ENCODE results near the gene LUZP4. TPM values are rescaled to one million over a fixed set of nuclear protein-coding genes. Genes with fewer than 3 reads are reported as not detected.

LUZP4 gene
- total RNA-seq, 1 experiment from 2014 or later, result not detected

DNA sequence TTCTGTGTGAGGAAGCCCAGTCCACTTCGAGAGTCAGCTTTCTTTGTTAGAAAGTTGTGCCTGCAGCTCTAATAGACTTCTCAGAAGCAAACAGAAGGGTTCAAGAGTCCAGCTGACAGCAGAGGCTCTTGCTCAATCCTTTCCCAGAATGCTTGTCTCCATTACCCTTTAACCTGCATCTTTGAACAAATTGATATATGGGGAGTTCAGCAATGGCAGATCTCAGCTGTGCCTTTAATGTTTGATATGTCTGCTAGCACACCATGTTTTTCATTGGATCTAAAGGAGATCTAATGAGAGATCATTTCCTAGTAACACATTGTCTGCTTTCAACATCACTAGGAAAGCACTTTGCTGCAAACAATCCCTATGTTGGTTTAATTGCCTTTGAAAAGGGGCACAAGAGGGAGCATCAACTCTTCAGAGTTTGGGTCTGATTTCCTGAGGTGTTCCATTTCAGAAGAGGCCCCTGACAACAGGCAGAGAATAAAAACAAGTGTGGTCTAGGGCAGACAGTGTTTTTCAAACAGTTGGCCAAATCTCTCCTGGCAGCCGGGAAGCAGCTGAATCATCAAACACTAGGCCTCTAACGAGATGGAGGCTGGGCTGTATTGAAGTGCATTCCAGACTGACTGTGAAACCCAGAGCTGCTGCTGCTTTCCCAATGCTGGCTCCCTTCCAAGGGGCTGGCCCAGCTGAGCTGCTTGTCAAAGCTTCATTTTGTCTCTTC is 55.5 kb downstream of the LUZP4 start:
- ATAC-seq (peak; percentile 90), DNase-seq (ENCODE audit: low spot score) (peak; percentile 26)
- Mint-ChIP-seq H3K4me3 (no peak overlapping the region), H3K27me3 (ENCODE audit: low read depth) (peaks cover 6% of the 10 kb centered on the region), H3K36me3 (peaks cover 7% of the 10 kb centered on the region), H3K4me1 (peaks cover 15% of the 10 kb centered on the region), H3K9me3 (peaks cover 5% of the 10 kb centered on the region), H3K27ac (no peak overlapping the region)
- TF ChIP-seq SOX15 (CRISPR knock-in tag; IDR thresholded peaks at IDR 0.05) (no peak), TCF7 (CRISPR knock-in tag; IDR thresholded peaks at IDR 0.05; ENCODE audit: low read depth) (no peak), TEAD1 (CRISPR knock-in tag; IDR thresholded peaks at IDR 0.05) (no peak), ELF4 (CRISPR knock-in tag; IDR thresholded peaks at IDR 0.05; ENCODE audit: low read depth) (no peak), ZNF138 (CRISPR knock-in tag; conservative IDR thresholded peaks at IDR 0.05) (no peak), ZNF423 (CRISPR knock-in tag; IDR thresholded peaks at IDR 0.05) (no peak), AFF4 (CRISPR knock-in tag; IDR thresholded peaks at IDR 0.05; ENCODE audit: borderline replicate concordance) (no peak), ZNF396 (CRISPR knock-in tag; IDR thresholded peaks at IDR 0.05; ENCODE audit: borderline replicate concordance) (no peak), CDX4 (CRISPR knock-in tag; IDR thresholded peaks at IDR 0.05; ENCODE audit: borderline replicate concordance) (no peak), JAZF1 (CRISPR knock-in tag; IDR thresholded peaks at IDR 0.05) (no peak), AR (CRISPR knock-in tag; IDR thresholded peaks at IDR 0.05) (no peak)
- TF ChIP-seq, protein P1, sequence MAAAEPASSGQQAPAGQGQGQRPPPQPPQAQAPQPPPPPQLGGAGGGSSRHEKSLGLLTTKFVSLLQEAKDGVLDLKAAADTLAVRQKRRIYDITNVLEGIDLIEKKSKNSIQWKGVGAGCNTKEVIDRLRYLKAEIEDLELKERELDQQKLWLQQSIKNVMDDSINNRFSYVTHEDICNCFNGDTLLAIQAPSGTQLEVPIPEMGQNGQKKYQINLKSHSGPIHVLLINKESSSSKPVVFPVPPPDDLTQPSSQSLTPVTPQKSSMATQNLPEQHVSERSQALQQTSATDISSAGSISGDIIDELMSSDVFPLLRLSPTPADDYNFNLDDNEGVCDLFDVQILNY (CRISPR knock-in tag; IDR thresholded peaks at IDR 0.05), result no peak
- TF ChIP-seq, protein P2, sequence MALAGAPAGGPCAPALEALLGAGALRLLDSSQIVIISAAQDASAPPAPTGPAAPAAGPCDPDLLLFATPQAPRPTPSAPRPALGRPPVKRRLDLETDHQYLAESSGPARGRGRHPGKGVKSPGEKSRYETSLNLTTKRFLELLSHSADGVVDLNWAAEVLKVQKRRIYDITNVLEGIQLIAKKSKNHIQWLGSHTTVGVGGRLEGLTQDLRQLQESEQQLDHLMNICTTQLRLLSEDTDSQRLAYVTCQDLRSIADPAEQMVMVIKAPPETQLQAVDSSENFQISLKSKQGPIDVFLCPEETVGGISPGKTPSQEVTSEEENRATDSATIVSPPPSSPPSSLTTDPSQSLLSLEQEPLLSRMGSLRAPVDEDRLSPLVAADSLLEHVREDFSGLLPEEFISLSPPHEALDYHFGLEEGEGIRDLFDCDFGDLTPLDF (CRISPR knock-in tag; IDR thresholded peaks at IDR 0.05), result no peak
- TF ChIP-seq, protein P3, sequence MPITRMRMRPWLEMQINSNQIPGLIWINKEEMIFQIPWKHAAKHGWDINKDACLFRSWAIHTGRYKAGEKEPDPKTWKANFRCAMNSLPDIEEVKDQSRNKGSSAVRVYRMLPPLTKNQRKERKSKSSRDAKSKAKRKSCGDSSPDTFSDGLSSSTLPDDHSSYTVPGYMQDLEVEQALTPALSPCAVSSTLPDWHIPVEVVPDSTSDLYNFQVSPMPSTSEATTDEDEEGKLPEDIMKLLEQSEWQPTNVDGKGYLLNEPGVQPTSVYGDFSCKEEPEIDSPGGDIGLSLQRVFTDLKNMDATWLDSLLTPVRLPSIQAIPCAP (CRISPR knock-in tag; IDR thresholded peaks at IDR 0.05), result no peak
- TF ChIP-seq, protein P4, sequence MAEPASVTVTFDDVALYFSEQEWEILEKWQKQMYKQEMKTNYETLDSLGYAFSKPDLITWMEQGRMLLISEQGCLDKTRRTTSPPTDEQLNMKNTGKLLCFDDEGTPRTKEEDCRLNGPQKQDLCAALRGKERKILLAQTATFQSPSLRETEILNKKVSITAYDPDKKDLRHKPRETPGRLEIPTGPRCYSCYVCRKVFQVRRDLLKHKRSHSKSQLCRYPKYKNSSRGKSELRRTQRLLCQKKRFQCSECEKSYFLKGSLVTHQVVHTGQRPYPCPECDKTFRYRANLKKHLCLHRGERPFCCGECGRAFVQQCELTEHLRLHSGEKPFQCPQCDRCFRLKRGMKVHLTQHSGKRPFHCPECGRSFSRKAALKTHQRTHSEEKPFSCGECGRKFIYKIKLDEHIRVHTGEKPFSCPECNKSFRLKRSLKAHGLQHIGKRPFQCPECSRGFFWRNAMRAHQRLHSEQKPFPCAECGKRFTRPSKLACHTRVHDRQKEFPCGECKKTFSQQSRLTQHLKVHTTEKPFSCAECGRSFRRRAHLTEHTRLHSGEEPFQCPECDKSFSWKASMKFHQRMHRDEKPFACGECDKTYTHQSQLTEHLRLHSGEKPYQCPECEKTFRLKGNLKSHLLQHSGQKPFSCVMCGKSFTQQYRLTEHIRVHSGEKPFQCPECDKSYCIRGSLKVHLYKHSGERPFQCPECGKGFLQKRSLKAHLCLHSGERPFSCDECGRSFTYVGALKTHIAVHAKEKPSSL (CRISPR knock-in tag; conservative IDR thresholded peaks at IDR 0.05), result no peak
- TF ChIP-seq, protein P5, sequence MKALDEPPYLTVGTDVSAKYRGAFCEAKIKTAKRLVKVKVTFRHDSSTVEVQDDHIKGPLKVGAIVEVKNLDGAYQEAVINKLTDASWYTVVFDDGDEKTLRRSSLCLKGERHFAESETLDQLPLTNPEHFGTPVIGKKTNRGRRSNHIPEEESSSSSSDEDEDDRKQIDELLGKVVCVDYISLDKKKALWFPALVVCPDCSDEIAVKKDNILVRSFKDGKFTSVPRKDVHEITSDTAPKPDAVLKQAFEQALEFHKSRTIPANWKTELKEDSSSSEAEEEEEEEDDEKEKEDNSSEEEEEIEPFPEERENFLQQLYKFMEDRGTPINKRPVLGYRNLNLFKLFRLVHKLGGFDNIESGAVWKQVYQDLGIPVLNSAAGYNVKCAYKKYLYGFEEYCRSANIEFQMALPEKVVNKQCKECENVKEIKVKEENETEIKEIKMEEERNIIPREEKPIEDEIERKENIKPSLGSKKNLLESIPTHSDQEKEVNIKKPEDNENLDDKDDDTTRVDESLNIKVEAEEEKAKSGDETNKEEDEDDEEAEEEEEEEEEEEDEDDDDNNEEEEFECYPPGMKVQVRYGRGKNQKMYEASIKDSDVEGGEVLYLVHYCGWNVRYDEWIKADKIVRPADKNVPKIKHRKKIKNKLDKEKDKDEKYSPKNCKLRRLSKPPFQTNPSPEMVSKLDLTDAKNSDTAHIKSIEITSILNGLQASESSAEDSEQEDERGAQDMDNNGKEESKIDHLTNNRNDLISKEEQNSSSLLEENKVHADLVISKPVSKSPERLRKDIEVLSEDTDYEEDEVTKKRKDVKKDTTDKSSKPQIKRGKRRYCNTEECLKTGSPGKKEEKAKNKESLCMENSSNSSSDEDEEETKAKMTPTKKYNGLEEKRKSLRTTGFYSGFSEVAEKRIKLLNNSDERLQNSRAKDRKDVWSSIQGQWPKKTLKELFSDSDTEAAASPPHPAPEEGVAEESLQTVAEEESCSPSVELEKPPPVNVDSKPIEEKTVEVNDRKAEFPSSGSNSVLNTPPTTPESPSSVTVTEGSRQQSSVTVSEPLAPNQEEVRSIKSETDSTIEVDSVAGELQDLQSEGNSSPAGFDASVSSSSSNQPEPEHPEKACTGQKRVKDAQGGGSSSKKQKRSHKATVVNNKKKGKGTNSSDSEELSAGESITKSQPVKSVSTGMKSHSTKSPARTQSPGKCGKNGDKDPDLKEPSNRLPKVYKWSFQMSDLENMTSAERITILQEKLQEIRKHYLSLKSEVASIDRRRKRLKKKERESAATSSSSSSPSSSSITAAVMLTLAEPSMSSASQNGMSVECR (CRISPR knock-in tag; IDR thresholded peaks at IDR 0.05; ENCODE audit: borderline replicate concordance), result no peak
- POLR2A ChIA-PET, result interaction anchor here (0.6 kb wide), 1 partner anchor 270 kb away, joined by 12 read pairs; no protein-coding TSS in a partner anchor
- CTCF ChIA-PET, result interaction anchor here (0.7 to 1.9 kb wide), 3 partner anchors 14 to 548 kb away, joined by 3 to 5 read pairs (median 4); no protein-coding TSS in a partner anchor

All from WTC11 (cell line).